HCT116 (cell line): ENCODE measurements around the gene KCNC3.

Source experiments
- CBX3 ChIP-seq: IDR thresholded peaks from 2 replicates; pipeline ENCODE4 v1.6.1; 2012; ENCODE audit warnings: low read depth
- CTCF ChIP-seq, 3 experiments: fragments of 200-600 bp in 1 of 3; sonication (generic) in 1 of 3; IDR thresholded peaks in 2 of 3; conservative IDR thresholded peaks in 1 of 3; 2 replicates each; pipeline ENCODE4 v1.5.1; 2012 to 2017; ENCODE audit warnings: low read depth in 2 of 3, low read length in 2 of 3, antibody characterized with exemption in 1 of 3, borderline replicate concordance in 1 of 3, control low read depth in 1 of 3, mild to moderate bottlenecking in 1 of 3, mixed read lengths in 1 of 3, mixed run types in 1 of 3, moderate library complexity in 1 of 3; ENCODE audit not compliant: insufficient read depth in 1 of 3
- EZH2 ChIP-seq: fragments of 200-600 bp; sonication (generic); IDR thresholded peaks from 2 replicates; pipeline ENCODE4 v1.6.1; 2017; ENCODE audit warnings: antibody characterized with exemption, mixed run types
- EZH2phosphoT487 ChIP-seq: fragments of 200-600 bp; IDR thresholded peaks from 2 replicates; pipeline ENCODE4 v1.6.1; 2018; ENCODE audit warnings: antibody characterized with exemption, borderline replicate concordance
- JUND ChIP-seq: IDR thresholded peaks from 2 replicates; pipeline ENCODE4 v1.6.1; 2012
- POLR2A ChIP-seq: IDR thresholded peaks from 2 replicates; pipeline ENCODE4 v1.7.0; 2011; ENCODE audit warnings: borderline replicate concordance; ENCODE audit not compliant: insufficient read depth, insufficient read length; ENCODE audit errors: extremely low read depth
- TCF7L2 ChIP-seq: IDR thresholded peaks from 2 replicates; pipeline ENCODE4 v1.7.0; 2011; ENCODE audit warnings: borderline replicate concordance, inconsistent platforms; ENCODE audit not compliant: insufficient read depth, insufficient read length; ENCODE audit errors: extremely low read depth
- ZFX ChIP-seq: fragments of 450-650 bp; IDR thresholded peaks from 2 replicates; pipeline ENCODE4 v1.6.1; 2017
- TF ChIP-seq, protein P1 (sequence below): IDR thresholded peaks from 2 replicates; pipeline ENCODE4 v1.6.1; 2012

GRCh38 chr19:50341091-50341564, 12.0 kb upstream of the KCNC3 start:
- TF ChIP-seq POLR2A (no peak), EZH2phosphoT487 (no peak), CTCF (IDR thresholded peaks at IDR 0.05 in 2 of 3, conservative IDR thresholded peaks at IDR 0.05 in 1 of 3; ENCODE audit: borderline replicate concordance in 1 of 3, insufficient read depth in 1 of 3, low read depth in 2 of 3, low read length in 2 of 3) (no peak), CBX3 (no peak), TCF7L2 (no peak), ZFX (no peak), EZH2 (no peak), JUND (no peak)
- TF ChIP-seq, protein P1, sequence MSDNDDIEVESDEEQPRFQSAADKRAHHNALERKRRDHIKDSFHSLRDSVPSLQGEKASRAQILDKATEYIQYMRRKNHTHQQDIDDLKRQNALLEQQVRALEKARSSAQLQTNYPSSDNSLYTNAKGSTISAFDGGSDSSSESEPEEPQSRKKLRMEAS: no peak
